Panc1 (cell line): ENCODE data around the gene PPIP5K1. TPM values are rescaled to one million over a fixed set of nuclear protein-coding genes. Genes with fewer than 3 reads are reported as not detected.

Experiments
- ATAC-seq: fragments of 200-7000 bp; cut with Tn5 transposase; 2 replicates; pipeline ENCODE4 v1.9.1; 2020; ENCODE audit warnings: mild to moderate bottlenecking, moderate library complexity
- BruUV-seq: library from RNA; stranded (reverse); fragments of 400-500 nt; replicated peaks from 2 replicates; lab custom pipeline; 2021; lab: Mats Ljungman, UMichigan
- CTCF ChIA-PET: fragments of 300-600 bp; sonication (Branson Sonifier 250); formaldehyde crosslinking; loops from one replicate; lab custom pipeline; 2022; ENCODE audit warnings: antibody characterized with exemption; lab: Charles Lee
- POLR2A ChIA-PET: fragments of 300-600 bp; sonication (Branson Sonifier 250); formaldehyde crosslinking; loops from one replicate; lab custom pipeline; 2022; ENCODE audit warnings: antibody characterized with exemption; lab: Charles Lee
- DNase-seq: peaks from one replicate; pipeline ENCODE4 v3.0.0-alpha.2; 2010; ENCODE audit warnings: low read depth, low spot score
- H3K27ac ChIP-seq: 2 replicates; pipeline ENCODE4 v1.5.1; 2011; ENCODE audit warnings: mild to moderate bottlenecking, low read length, inconsistent platforms
- H3K27me3 ChIP-seq: fragments of 200-500 bp; sonication (Bioruptor generic); 2 replicates; pipeline ENCODE4 v1.6.0; 2014; ENCODE audit warnings: low read length, inconsistent platforms; ENCODE audit not compliant: control insufficient read depth, insufficient read depth
- H3K36me3 ChIP-seq: fragments of 200-500 bp; sonication (Bioruptor generic); 2 replicates; pipeline ENCODE4 v1.5.1; 2014; ENCODE audit warnings: inconsistent platforms, mild to moderate bottlenecking, low read length, moderate library complexity; ENCODE audit not compliant: control insufficient read depth, insufficient read depth
- H3K4me1 ChIP-seq: 2 replicates; pipeline ENCODE4 v1.5.1; 2011; ENCODE audit warnings: inconsistent platforms, mild to moderate bottlenecking, low read length, moderate library complexity; ENCODE audit not compliant: control insufficient read depth, insufficient read depth
- H3K4me3 ChIP-seq, 2 experiments: 2 replicates each; pipeline ENCODE4 v1.5.1; 2011 to 2012; ENCODE audit warnings: low read depth in 2 of 2, low read length in 2 of 2, mild to moderate bottlenecking in 2 of 2, inconsistent platforms in 1 of 2, moderate library complexity in 1 of 2
- H3K9me3 ChIP-seq: fragments of 200-500 bp; sonication (Bioruptor generic); 2 replicates; pipeline ENCODE4 v1.5.1; 2014; ENCODE audit warnings: low read depth, mild to moderate bottlenecking, inconsistent platforms, low read length, moderate library complexity; ENCODE audit not compliant: control insufficient read depth, insufficient read depth
- CTCF ChIP-seq: fragments of 450-650 bp; IDR thresholded peaks from 2 replicates; pipeline ENCODE4 v1.5.1; 2017; ENCODE audit warnings: mild to moderate bottlenecking
- POLR2AphosphoS5 ChIP-seq: IDR thresholded peaks from 2 replicates; pipeline ENCODE4 v1.6.1; 2012; ENCODE audit warnings: mild to moderate bottlenecking, low read depth, low read length, moderate library complexity
- REST ChIP-seq, 2 experiments: IDR thresholded peaks; 2 replicates each; pipeline ENCODE4 v1.6.1; 2011 to 2012; ENCODE audit warnings: low read depth in 2 of 2, control low read depth in 1 of 2, low read length in 1 of 2, mild to moderate bottlenecking in 1 of 2, moderate library complexity in 1 of 2; ENCODE audit not compliant: insufficient read depth in 1 of 2
- SIN3A ChIP-seq: IDR thresholded peaks from 2 replicates; pipeline ENCODE4 v1.6.1; 2012; ENCODE audit warnings: low read depth, mild to moderate bottlenecking, low read length, moderate library complexity, borderline replicate concordance; ENCODE audit not compliant: insufficient read depth
- TCF7L2 ChIP-seq: IDR thresholded peaks from 2 replicates; pipeline ENCODE4 v1.6.1; 2011; ENCODE audit warnings: mild to moderate bottlenecking, low read depth, low read length, inconsistent platforms
- in situ Hi-C: cut with HindIII; loops from 2 replicates; pipeline ENCODE4 v1.10.0; 2016; ENCODE audit warnings: low sequenced_read_pairs, low pct_unique_long_range_greater_than_20kb
- intact Hi-C: fragments of 100-400 bp; cut with micrococcal nuclease; formaldehyde crosslinking; loops from one replicate; pipeline ENCODE4 v1.10.0; 2022; ENCODE audit not compliant: unreplicated experiment
- total RNA-seq: library from RNA; stranded (reverse); gene quantifications from one replicate; pipeline ENCODE4 v1.2.1, GENCODE V29; 2021; ENCODE audit not compliant: unreplicated experiment

PPIP5K1 gene
- total RNA-seq, 1 experiment from 2014 or later, result 56.6 TPM

GRCh38 chr15:43505738-43506137 lies 84.3 kb downstream of the PPIP5K1 start:
- no TSS peak for BruUV-seq
- H3K36me3 ChIP-seq, result no peaks in the 10 kb centered on the region
- no peaks in the 10 kb centered on the region for H3K27me3 ChIP-seq
- intact Hi-C loops, result no loop called here
- no peak for DNase-seq
- no peak for TF ChIP-seq REST (IDR thresholded peaks at IDR 0.05; ENCODE audit: insufficient read depth in 1 of 2, low read depth in 2 of 2, low read length in 1 of 2)
- TF ChIP-seq TCF7L2, result no peak
- TF ChIP-seq POLR2AphosphoS5, result no peak
- TF ChIP-seq SIN3A, result no peak
- TF ChIP-seq CTCF, result no peak
- no peak overlapping the region for H3K4me3 ChIP-seq
- POLR2A ChIA-PET, result no interaction called here
- H3K9me3 ChIP-seq, result no peaks in the 10 kb centered on the region
- no peaks in the 10 kb centered on the region; the same call in 1 of the 2 replicates for H3K4me1 ChIP-seq
- no peak overlapping the region for H3K27ac ChIP-seq
- ATAC-seq, result no peak
- CTCF ChIA-PET, result no interaction called here
- in situ Hi-C loops, result no loop called here

GRCh38 chr15:43499635-43500034 lies 90.4 kb downstream of the PPIP5K1 start:
- DNase-seq (no peak), ATAC-seq (no peak)
- intact Hi-C loops, result no loop called here
- Histone ChIP-seq H3K4me3 (no peak overlapping the region), H3K27ac (no peak overlapping the region), H3K4me1 (no peaks in the 10 kb centered on the region), H3K9me3 (no peaks in the 10 kb centered on the region), H3K27me3 (no peaks in the 10 kb centered on the region), H3K36me3 (no peaks in the 10 kb centered on the region)
- ChIA-PET POLR2A (no interaction called here), CTCF (no interaction called here)
- in situ Hi-C loops, result no loop called here
- TF ChIP-seq POLR2AphosphoS5 (no peak), CTCF (no peak), REST (IDR thresholded peaks at IDR 0.05; ENCODE audit: insufficient read depth in 1 of 2, low read depth in 2 of 2, low read length in 1 of 2) (no peak), TCF7L2 (no peak), SIN3A (no peak)
- no TSS peak for BruUV-seq
